Hematopoietic multipotent progenitor cell (in vitro differentiated cells): Measurements from ENCODE around the gene CAMK2D. TPM values are rescaled to one million over a fixed set of nuclear protein-coding genes. Genes with fewer than 3 reads are reported as not detected.
A peak's percentile ranks its signal among the peaks of the same experiment; 100 is the strongest.

Experiments used
- DNase-seq, 3 donors: peaks; one replicate each; pipeline ENCODE4 v3.0.0-alpha.2; 2011 to 2015; ENCODE audit warnings: low read depth in 2 of 3, low spot score in 2 of 3
- total RNA-seq: library from RNA; depleted of rRNA; stranded (reverse); fragments of >200 nt; gene quantifications from one replicate; pipeline ENCODE4 v1.2.3, GENCODE V29; 2012

Gene CAMK2D
- total RNA-seq, 1 donor, result 1.3 TPM

- no peak for DNase-seq
Measured at GRCh38 chr4:113576947-113577678, 184.4 kb downstream of the CAMK2D start.

DNA sequence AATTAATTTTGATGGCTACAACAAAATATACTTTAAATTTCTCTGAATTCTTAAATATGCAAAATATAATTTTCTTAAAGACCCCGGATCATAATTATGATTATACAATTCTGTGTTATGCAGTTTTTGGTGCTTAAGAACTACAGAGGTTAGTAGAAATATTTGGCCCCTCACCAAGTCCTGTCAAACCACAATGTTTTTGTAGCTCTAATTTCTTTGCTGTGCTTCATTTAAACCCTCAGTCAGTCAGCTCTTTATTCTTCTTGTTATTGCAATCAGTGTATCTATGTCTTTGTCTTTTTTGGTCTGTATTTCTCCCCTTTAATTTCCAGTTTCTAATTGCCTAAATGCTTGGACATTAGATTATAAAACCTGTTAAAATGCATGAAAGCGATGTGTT, 186.1 kb downstream of the CAMK2D start:
- no peak for DNase-seq

DNA sequence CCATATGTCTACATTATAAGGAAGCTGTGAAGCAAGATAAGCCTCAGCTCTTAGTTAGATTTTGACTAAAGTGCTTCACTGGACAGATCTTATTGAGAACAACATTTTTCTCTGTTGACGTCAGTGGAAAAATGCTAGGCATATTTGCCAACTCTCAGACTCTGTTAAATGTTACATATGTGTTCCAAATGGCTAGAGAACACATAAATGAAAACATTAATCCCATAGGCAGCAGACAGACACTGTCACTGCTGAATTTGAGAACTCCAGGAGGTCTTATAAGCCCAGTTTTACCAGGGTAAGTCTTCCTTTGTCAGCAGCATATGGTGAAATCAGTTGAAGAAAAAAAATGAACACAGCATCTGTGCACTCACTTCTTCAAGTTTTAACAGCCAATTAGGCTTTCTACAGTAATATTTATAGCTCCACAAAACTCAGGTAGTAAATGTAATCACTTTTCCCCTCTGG, 186.9 kb downstream of the CAMK2D start:
- peak in 1 of 3 donors; percentile 64 for DNase-seq

GRCh38 chr4:113572620-113573019, 188.9 kb downstream of the CAMK2D start:
- DNase-seq, result no peak

DNA sequence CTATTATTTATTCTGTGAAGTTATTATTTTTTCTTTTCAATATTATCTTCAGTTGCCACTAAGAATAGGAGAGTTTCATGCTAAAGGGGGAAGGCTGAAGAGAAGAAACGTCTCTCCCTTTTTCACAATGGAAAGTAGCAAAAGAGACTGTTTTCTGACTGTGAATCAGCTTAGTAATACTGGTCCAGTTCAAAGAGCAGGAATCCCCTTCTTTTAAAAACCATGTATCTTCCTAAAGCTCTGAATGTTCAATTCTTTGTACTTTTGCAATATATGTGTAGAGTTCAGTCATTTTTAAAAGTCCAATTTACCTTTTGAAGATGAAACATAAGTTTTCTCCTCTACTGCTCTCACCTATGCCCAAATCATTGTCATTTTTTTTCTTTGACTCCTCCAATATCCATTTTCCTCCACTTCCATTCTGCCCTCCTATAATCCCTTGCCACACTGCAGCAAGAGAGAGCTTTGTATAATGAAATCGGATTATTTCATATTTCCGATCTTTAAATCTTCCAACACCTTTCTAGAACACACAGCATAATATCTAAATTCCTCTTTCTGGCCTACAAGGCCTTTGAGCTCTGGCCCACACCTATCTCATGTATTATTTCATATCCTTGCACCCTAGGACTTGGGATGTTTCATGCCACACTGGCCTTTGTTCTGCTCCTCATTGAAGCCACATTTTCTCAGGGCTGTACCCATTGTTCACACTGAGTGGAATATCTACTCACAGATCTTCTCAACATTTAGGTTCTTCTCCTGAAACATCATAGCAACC, 195.3 kb downstream of the CAMK2D start:
- no peak for DNase-seq

- DNase-seq, result no peak
Measured at GRCh38 chr4:113565702-113566012, 195.9 kb downstream of the CAMK2D start.

DNA sequence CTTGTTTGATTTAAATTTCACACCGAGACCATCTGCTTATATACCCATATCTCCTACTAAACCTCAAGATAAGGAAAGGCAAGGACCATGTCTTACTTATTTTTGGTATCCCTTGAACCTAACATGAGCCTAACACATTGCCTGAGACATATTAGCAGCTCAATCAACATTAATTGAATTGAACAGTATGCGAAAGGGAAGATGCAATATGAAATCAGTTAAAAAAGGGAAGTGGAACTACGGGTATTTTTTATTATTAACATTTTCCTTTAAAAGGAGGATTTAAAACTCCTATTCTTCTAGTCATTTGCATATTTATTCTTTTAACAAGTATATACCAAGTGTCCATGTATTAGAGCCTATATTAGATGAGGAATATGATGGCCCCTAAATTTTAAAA, 197.0 kb downstream of the CAMK2D start:
- DNase-seq, result peak in 1 of 3 donors; percentile 29

DNA sequence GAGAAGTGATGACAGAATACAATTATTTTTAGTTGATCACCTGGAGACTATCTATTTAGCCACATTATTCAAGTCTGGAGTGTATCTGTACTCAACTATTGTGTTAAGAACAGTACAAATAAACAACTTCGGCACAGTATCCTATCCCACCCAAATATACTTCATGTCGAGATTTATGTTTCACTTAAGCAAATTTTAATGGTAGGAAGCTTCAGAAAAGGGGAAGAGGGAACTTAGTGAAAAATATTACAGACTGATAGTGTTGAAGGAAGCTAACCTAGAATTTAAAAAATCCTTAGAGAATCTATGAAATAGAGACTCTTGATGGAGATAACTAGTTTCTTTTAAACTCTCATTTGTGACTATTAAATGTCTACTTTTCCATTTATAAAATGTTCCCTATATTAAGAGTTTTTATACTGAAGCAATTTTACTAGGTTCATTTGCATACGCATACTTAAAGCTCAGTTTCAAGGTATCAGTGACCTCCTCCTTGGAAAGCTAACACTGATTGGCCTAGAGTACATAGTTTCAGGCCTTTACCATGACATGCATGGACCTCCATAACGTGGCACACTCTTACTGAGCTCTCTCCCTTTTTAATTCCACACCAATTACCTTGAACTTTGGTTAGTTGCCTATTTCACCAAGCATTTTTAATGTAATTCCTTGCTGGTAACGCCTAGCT, 197.7 kb downstream of the CAMK2D start:
- DNase-seq, result peak in 1 of 3 donors; percentile 8

- no peak for DNase-seq
Measured at GRCh38 chr4:113561758-113562157, 199.8 kb downstream of the CAMK2D start.

DNA sequence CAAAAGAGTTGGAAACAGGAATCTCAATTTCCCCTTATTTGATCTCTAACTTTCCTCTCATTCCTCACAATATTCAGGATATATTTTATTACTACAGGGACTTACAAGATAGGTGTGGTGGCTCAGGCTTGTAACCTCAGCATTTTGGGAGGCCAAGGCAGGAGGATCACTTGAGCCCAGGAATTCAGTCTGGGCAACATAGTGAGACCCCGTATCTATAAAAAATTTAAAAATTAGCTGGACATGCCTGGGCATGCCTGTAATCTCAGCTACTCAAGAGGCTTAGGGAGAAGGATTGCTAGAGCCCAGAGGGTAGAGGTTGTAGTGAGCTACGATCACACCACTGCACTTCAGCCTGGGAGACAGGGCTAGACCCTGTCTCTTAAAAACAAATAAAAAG, 200.4 kb downstream of the CAMK2D start:
- DNase-seq, result no peak

- no peak for DNase-seq
Measured at GRCh38 chr4:113560579-113560978, 201.0 kb downstream of the CAMK2D start.

DNA sequence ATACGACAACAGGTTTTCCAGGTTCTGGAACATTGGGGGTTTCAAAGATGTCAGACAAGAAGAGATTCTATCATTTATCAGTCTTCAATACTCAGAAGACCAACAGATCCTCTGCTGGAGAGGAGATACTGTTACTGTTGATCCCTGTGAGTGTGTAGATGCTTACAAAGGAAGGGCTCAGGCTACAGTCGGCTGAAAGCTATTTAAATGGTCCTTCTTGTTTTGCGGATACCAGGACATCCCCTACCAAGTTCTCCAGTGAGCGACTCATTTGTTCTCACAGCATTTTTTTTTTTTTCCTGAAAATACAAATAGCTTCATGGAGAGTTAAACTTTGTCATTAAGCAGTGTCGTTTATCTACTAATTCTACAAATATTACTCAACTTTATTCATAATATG, 201.6 kb downstream of the CAMK2D start:
- no peak for DNase-seq

DNA sequence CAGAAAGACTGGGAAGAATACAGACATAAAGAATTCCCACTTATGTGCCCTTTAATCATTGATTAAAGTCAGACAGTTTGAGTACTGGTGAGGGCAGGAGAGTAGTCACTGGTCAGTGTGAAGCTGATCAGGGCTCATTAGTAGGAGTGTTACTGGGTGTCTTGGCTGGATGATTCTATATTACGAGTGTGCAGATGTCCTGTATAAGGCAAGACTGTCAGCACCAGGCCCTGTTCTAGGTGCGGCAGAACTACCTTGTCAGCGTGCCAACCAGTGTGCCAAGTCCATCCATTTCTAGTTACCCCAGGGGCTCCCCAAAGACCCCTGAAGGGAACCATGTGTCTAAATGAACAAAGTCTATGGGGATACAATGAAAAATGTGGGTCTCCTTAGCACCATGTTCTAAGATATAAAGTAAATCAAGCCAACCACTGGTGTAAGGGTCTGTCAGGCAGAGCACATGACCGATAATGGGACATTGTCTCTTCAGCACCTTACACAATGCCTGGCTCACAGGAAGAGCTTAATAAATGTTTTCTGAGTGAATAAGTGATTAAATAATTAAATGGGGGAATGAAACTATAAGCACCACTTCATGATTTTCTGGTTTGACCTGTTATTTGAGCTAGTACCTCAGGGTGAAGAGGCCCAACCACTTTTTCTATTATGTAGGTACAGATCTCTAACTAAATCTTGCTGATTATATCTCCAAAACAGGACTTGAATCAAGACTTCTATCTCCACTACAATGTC, 205.0 kb downstream of the CAMK2D start:
- DNase-seq, result no peak

- no peak for DNase-seq
Measured at GRCh38 chr4:113555868-113556267, 205.7 kb downstream of the CAMK2D start.

DNA sequence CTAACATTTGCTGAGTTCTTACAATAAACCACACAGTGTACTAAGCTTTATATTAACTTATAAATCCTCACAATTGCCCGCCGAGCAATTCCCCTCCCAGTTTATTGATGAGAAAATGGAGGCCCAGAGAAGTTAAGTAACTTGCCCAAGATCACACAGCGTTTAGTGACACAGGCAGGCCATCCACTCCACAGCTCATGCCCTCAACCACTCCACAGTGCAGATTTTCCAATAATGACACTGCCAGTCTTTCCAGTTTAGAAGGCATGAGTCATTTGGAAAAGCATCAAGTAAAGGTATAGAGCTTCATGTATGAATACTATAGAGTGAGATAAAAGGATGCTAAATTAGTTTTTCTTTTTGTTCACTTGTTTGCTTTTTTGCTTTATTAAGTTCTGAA, 208.5 kb downstream of the CAMK2D start:
- DNase-seq, result no peak

DNA sequence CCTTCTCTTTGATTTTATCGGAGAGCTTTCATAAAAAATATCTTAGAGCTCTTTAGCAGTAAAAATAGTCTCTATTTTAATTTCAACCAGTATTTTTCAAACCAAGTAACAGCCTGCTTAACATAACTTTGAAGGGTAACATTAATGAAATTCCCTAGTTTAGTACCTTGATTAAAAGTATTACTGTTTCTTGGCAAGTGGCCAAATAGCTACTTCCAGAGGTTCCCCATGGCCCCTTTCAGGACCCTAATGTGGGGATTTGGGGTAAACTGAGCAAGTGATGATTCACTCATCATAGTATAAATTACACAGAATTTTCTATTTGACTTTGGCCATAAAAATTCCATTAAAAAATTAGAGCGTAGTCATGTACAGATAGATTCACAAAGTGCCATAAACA, 211.0 kb downstream of the CAMK2D start:
- no peak for DNase-seq

DNA sequence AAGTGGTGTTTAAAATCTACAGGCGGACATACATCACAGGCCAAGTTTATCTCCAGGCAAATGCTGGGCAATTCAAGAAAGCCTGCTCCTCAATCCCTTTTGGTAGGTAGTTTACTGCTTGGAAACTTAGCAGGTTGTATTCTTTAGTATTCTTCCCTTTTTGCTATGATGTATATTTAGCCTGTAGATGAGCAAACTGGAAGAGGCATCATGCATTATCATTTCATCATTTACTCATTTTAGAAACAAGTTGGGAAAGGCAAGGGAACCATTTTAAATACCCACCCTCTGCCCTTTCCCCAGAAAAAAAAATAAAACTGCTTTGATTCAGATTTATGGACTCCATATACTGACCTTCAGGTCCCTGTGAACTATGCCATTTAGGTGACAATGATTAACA, 213.2 kb downstream of the CAMK2D start:
- no peak for DNase-seq

- DNase-seq, result peak; percentile 71 to 93 (median 90)
Measured at GRCh38 chr4:113547487-113548042, 214.0 kb downstream of the CAMK2D start.

DNA sequence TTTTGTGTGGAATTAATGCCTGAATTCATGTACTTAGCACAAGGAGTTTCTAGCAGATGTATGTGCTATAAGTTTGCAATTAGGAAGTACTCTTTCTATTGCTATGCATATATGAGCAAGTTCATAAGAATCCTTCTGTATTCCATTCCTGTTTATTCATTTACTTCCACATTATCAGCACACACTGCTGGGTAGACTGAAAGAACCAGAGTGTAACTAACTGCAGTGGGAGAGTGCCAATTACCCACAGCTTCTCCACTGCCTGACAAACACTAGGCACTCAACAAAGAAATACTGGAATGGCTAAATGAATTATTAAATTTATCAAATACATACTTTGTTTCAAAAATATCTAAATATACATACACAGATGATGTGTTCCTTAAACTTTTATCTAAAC, 219.6 kb downstream of the CAMK2D start:
- DNase-seq, result no peak

- DNase-seq, result no peak
Measured at GRCh38 chr4:113540859-113541258, 220.7 kb downstream of the CAMK2D start.

GRCh38 chr4:113539408-113539807, 222.1 kb downstream of the CAMK2D start:
- no peak for DNase-seq
